CD4-positive, alpha-beta T cell treated with Interleukin-15 for 1 hour (primary cell): ENCODE data around the gene ASB18.
"Not testable (repeated sequence)": the region's sequence is repeated elsewhere in the genome, so short reads cannot be mapped to it uniquely, and the experiment has no call there.

Experiments
- DNase-seq: peaks from one replicate; pipeline ENCODE4 v3.0.0-alpha.2; 2020

Gene ASB18

DNA sequence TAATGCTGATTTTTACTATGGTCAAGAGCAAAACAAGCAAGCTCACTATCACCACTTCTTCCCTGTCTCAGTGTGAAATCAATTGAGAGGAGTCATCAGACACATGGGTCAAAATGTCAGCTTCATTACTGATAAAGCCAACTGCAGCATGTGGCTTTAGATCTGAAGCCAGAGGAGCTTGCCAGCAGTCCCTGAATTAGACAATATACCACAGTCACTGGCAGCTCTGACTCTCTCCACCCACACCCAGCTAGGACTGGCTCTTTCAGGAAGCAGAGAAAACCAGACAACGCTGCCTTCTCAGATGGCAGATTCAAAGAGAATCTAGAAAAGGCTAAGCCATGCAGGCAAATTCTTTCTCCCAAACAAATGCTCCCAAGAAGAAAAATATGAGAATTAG is 20.0 kb upstream of the ASB18 start:
- no peak for DNase-seq

DNA sequence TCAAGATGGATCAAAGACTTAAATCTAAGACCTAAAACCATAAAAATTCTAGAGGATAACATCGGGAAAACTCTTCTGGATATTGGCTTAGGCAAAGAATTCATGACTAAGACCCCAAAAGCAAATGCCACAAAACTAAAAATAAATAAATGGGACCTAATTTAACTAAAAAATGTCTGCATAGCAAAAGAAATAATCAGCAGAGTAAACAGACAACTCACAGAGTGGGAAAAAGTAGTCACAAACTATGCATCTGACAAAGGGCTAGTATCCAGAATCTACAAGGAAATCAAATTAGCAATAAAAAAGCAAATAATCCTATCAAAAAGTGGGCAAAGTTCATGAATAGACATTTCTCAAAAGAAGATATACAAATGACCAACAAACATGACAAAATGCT is 18.2 kb upstream of the ASB18 start:
- no peak for DNase-seq

DNA sequence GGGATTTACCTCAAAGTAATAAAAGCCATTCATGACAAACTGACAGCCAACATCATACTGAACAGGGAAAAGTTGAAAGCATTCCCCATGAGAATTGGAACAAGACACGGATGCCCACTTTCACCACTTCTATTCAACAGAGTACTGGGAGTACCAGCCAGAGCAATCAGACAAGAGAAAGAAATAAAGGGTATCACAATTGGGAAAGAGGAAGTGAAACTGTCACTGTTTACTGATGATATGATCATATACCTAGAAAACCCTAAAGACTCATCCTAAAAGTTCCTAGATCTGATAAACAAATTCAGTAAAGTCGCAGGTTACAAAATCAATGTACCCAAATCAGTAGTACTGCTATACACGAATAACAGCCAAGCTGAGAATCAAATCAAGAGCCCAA is 17.2 kb upstream of the ASB18 start:
- DNase-seq: no peak

DNA sequence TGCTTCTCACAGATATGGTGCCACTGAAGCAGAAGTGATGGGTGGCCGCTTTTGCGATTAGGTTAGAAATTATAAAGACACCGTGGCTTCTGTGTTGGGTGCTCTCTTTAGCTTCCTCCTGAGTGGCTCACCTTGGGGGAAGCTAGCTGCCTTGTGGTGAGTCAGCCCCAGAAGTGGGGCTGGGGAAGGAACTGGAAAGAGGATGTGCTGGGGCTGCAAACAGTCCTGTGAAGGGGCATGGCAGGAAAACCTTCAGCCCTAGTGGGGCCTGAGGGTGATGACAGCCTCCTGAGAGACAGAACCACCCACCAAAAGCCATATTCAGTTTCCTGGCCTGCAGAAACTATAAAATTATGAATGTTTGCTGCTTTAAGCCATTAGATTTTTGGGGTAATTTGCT is 8.9 kb upstream of the ASB18 start:
- DNase-seq: no peak

DNA sequence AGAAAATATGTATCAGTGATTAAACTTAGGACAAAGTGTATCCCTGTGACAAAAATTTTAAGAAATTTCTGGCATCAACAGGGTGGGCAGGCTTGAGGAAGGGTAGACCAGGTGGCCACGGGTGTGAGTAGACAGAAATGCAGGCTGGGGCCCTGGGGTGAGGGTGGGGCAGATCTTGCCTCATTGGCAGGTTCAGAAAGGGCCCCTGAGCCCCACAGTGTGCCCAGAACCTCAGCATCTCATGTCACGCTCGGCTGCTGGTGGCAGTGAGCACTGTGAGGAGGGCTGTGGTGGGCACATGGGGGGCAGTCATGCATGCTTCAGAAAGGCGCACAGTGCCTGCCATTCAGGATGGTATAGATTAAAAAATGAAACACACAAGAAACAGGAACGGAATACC is 7.6 kb upstream of the ASB18 start:
- DNase-seq: no peak

DNA sequence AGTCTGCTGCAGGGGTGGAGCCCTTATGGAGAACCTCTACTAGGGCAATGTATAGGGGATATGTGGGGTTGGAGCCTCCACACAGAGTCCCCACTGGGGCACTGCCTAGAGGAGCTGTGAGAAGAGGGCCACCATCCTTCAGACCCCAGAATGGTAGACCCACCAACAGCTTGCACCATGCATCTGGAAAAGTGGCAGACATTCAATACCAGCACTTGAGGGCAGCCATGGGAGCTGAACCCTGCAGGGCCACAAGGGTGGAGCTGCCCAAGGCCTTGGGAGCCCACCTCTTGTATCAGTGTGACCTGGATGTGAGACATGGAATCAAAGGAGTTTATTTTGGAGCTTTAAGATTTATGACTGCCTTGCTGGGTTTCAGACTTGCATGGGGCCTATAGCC is 5.7 kb upstream of the ASB18 start:
- DNase-seq: not testable (repeated sequence)

DNA sequence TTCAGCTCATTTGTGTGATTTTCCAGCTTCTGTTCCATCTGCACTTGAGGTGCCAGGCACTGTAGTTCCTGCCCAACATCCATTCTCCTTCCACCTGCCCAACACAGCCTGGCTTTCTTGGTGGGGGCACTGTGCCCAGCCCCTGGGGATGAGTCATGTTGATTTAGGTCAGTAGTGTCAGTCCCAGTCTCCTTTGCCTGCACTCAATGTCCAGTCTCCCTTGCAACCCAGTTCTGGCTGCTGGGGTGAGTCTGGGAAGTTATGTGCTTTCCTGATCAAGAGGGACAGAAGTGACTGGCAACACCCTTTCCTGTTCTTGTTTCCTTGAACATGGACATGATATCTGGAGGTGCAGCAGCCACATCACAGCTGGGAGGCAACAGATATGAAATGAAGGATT is 1.5 kb upstream of the ASB18 start:
- DNase-seq: no peak

DNA sequence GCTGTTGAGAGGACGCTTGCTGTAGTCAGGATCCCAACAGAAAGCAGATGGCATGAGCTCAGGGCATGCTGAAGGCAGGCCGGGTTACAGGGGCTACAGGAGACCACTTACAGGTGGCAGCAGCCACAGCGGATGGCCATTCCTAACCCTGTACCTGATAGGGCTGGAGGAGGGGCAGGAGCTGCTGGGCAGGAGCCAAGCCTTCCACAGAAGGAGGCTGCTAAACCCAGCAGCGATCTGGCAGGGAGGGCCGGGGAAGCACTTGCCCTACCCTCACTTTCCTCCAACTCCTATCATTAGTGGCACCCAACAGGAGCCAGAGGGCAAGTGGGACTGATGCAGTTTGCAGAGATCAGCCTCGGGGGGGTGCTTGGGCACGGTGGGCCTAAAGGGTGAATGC is 2.0 kb downstream of the ASB18 start:
- DNase-seq: no peak

DNA sequence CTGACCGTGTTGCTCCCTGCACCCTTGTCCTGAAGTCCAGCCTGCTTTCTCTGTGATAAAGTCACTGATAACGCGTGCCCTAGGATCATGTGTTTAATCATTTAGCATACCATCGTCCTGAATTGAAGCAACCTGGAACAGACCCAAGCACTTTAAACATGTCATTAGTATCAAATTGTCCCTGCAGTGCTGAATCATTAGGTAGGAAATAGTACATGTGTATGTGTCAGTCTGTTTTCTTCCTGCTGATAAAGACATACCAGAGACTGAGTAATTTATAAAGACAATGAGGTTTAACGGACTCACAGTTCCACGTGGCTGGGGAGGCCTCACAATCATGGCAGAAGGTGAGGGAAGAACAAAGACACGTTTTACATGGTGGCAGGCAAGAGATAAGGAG is 2.8 kb downstream of the ASB18 start:
- DNase-seq: no peak

DNA sequence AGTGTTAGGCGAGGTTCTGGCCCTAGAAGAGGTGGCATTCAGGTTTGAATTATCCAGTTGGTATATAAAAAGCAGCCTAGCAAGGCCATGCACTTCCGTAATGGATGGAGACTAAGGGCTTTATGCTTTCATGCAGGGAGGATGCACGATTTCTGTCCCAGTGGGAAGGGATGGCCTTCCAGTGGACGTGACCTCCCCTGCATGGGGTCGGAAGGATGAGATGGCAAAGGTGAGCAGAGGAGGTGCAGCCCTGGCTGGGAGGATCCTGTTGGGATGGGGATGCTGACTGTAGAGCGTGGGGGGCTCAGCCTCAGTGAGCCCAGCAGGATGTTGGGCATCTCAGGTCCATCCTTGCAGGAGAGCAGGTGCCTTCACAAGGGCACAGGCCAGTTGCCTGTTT is 4.8 kb downstream of the ASB18 start:
- no peak for DNase-seq

DNA sequence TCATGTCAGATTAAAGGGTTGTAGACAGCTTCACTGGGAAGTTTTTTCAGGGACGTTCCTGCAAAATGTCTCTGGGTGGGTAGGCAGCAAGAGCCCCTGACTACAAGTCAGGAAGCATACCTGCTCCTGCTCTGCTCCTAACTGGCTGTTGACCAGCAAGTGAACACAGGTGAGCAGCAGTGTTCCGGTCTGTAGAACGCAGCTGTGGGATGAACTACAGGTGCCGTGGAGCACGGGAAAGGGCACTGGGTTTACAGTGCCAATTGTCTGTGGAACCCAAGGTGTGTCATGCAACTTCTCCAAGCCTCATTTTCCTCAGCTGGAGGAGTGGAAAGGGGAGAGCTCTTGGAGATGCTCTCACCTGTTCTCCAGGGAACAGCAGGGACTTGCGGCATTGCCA is 6.6 kb downstream of the ASB18 start:
- DNase-seq: no peak

DNA sequence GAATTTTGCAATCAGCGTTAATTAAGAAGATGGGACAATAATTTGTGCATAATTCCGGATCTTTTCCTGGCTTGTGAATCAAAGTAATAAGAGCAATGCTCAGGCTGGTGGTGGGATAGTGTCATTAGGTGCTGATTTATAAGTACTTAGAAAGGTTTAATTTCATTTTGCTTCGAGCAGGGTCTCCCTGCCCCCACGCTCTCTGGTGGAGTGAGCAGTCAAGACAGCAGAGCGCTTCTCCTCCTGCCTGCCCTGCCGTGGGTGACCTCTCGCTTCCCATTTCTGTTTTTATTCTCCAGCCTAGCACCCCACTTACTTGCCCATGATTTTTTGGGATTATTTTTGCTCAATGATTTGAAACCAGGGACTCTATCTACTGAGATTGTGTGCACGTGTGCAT is 7.1 kb downstream of the ASB18 start:
- no peak for DNase-seq

DNA sequence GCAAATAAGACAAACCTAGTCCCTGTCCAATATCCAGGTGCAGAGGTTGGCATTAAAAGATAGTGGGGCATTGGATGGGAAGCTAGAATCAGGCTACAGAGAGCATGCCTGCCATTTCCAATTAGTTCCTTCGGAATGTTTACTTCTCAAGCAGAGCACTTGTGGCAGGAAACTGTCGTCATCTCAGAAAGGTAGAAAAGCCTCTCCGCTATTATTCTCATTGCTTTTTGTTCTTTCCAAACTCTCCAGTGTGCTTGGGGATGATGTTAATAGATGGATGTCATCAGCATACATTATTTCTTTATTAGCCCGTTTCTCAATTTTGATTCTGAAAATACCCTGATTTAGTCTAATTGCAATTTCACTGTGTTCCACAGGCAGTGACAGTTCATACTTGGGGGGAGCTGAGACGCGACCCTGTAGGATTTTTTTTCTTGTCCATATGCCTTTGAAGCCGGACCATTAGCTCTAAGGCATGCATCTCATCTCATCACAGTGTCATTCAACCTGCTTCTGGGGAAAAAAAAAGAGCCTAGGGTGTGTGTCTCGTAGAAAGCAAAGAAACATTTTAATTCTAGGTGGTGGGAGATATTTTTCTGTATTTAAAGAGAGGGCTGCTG is 7.7 kb downstream of the ASB18 start:
- DNase-seq: no peak

DNA sequence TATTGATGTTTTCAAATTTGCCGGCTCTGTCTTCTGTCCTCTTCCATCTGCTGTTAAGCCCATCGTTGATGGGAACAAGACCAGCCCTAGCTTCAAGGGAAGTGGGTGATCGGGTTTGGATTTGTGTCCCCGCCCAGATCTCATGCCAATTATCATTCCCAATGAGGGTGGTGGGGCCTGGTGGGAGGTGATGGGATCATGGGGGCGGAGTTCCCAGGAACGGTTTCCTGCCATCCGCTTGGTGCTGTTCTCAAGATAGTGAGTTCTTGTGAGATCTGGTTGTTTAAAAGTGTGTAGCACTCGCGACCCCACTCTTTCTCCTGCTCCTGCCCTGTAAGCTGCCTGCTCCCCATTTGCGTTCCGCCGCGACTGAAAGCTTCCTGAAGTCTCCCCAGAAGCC is 9.5 kb downstream of the ASB18 start:
- DNase-seq: no peak

DNA sequence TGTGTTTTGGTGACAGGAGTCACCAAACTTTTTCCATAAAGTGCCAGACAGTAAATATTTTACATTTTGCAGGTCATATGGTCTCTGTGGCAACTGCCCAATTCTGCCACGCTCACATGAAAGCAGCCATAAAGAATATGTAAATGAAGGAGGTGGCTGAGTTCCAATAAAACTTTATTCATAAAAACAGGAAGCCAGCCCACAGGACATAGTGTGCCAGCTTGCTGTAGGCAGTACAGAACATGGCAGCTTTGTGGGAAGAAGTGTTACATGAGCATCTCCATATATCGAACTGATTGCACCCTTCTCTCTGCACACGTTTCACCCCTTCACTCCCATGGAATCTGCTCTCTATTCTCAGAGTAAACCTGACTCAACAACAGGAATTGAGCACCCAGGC is 10.2 kb downstream of the ASB18 start:
- DNase-seq: no peak

DNA sequence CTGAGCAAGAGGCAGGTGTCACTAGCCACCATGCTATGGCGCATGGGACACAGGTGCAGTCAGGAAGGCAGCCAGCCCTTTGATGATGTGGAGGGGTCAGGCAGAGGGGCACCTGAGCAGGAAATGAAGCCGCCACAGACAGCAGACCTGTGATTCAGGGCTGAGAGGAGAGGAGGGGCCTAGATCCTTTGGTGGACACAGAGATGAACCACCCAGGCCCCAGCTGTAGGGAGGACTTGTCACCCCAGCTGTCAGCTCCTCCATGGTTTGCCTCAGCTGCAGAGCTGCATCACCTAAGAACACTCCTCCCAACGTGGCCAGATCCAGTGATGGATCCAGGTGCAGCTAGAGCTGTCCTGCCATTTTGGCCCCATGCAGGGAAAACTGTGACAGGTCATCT is 11.6 kb downstream of the ASB18 start:
- no peak for DNase-seq

DNA sequence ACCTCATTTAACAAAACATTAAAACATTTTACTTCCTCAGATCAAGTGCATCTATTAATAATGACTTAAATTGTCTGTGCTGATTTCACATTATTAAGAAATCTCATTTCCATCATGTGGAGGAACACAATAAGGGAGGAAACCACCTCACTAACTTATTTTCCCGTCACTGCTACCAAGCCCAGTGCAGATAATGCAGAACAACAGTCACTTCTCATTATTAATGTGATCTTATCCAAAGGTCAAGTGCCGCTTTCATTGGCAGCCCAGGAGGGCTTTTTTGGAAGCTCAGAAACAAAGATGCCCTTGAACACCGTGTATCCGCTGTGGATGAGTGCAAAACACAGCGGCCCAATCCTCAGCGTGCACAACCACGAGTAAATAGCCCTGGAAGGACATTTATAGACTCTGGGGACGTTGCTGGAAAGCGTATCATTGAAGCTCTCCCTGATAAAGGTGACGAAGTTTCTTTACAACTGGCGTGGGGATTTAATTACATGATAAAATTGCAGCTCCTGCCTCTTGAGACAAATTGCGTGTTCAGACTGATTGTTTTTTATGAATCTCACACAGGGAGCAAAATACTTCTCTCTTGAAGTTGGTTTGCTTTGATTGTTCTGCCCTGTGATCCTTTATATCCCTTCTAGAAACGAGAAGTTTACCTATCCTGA is 13.2 kb downstream of the ASB18 start:
- DNase-seq: no peak

DNA sequence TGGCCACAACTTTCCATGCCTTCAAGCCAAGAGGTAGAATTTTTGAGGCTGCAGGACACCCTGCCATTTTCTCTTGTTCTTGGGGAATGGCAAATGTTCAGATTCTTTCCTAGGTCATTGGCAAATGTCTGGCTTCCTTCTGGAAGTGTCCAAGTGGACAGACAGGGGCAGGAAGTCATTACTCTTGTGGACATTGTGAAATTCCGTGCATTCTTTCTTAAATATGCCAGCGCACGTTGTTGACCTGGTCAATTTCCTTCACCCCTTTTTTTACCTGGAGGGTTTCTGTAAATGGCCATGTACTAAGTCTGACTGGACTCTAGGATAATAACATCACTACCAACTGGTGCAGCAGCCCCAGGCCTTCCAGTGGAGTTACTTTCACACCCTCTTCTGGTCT is 13.9 kb downstream of the ASB18 start:
- no peak for DNase-seq

DNA sequence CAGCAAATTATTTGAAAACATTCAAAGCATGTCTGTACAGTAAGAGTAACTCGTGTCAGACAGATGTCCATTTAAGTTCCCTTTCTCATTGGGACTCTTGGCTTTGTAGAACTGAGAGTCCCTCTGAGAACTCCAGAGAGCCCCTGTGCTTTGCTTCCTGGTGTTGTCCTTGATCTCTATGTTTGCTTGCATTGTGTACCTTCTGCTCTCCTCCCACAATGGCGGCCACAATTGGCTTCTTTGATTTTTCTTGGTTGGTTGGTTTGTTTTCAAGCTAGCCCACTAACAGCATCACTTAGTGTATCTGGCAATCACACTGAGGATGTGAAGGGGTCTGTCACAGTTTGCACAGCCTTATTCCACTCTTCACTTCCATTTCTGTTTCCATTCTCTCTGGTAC is 15.1 kb downstream of the ASB18 start:
- no peak for DNase-seq

DNA sequence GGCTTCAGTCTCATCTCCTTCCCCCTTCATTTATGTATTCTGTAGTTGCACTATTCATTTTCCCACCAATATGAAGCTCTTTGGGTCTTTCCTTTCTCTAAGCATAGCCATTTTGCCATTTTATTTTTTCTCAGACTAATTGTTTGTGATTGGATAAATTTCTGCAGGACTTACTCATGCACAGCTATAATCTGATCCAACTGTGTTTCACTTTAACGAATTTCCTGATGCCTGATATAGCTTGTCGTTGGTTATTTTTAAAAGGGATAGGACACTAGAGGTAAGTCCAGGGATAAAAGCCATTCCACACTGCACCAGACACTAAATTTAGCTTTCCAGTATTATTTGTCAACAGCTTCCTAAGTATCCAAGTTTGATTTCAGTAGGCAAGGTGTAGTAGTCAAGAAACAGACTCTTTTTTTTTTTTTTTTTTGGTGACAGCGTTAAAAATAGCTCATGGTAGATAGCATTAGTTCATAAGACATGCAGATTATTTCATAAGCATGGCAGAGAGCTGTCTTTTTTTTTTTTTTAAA is 17.4 kb downstream of the ASB18 start:
- DNase-seq: no peak

DNA sequence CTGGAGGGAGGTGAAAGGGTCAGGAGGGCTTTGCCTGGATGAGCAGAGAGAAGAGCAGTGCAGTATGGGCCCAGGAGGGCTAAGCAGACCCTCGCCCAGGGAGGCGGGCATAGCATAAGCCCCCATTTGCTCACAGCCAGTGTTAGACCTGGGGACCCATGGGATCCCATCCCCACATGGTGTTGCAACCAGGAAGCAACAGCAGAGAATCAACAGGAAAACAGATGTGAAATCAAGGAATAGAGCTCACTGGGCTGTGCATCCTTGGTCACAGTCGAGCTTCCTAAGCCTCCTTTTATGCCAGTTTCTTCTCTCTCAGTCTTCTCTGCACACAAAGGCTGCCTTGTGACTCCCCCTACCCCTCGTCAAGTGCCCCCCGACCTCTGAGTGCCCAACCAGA is 19.9 kb downstream of the ASB18 start:
- DNase-seq: no peak

DNA sequence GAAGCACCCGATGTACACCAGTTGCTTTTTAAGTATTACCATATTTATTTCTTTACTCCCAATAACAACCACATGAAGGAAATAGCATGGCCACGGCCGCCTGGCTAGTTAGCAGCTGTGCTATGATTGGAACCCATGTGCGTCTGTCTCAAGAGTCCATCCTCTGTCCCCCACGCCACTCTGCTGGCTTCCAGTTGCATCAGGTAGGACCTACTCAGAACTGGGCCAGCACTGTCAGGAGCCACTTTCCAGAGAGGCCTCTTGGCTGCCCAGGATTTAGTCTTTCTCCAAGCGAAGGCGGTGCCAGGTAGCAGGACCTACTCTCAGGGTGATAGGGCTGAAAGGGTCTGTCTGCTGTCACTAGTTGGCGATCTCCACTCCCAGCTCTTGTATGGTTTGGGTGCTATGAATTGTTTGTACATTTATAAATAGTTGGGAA is 22.1 kb downstream of the ASB18 start:
- no peak for DNase-seq

DNA sequence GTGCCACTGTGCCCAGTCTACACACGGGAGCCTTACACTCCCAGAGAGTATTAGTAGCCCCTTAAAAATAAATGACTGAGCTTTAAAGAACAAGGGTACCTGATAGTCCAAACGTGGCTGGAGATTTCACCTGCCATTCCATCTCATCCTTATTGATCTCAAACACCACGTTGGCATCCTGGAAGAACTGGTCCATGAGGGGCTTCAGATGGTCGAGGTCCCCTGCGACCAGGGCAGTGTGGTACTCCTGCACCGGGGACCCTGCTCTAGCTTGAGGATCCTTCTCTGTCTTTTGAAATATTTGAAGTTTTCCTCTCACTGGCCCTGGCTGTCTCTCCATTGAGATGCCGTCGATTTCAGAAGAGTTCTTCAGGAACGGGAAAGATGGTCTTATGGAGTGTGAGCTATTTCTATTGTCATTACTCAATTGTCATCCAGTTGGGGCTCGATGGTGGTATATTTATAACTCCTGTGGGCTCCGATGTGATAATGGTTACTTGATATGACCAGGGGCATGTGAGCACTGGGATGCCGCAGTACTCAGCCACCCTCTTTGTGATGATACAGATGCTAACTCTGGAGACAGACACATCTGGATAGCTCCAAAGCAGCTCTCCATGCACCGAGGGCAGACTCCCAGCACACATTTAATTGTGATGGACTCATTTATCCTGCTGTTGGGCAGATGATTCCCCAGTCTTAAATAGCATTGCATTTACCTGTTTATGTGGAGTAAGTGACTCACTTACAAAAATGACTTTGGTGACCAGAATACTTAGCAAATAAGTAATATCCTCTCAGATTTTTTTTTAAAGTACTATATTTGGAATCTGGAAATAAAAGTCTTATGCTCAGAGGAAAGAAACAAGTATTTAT is 22.8 kb downstream of the ASB18 start:
- no peak for DNase-seq
